GM20431 (cell line): ENCODE results near the gene PIBF1.
"Not testable (repeated sequence)": the region's sequence is repeated elsewhere in the genome, so short reads cannot be mapped to it uniquely, and the experiment has no call there.

ENCODE experiments used
- in situ Hi-C: fragments of 300-500 bp; cut with MseI, MboI; formaldehyde crosslinking; loops from one replicate; pipeline ENCODE4 v1.15.0; 2020; ENCODE audit warnings: low sequenced_read_pairs; ENCODE audit not compliant: unreplicated experiment

The PIBF1 gene

DNA sequence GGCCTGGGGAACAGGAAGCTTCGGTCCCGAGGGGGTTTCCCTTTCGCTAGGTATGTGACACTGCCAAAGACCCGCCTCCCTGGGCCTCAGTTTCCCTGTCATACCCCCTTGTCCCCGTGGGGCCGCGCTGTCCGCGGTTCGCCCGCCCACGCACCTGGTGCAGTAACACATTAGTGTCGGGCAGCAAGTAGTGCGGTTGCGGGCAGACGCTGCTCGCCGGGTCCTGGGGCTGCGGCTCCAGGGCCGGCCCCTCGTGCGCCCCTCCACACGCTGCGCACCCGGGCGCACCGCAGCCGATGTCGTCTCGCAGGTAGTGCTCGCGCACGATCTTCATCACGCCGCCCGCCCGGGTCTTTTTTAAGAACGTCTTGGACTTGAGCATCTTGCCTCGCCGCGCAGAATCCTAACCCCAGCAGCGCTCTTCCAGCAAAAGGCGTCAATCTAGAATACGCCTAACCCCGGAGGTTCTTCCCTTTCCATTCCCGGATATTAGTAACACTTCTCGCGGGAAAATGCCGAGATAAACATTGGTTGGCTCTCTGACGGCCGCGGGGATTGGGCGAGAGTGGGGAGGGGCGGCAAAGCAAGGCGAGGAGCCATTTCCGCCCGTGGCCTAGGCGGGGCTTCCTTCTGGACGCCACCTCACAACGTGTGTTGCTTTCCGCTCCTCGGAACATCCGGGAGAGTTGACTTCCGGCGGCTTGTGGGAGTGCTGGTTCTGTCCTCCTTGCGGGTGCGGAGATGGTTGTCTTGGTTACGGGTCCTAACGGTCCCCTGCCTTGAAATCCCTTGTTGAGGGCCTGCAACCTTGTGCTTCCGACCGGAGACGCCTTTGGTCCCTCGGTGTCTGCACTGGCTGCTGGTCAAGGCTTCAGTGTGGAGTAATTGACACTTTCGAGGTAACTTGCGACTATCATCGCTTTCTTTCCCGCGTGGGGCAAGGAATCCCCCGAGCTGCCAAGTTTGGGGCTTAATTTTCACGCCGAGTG lies at the start of gene PIBF1, which contains the start of gene DIS3:
Gene PIBF1 (plus strand): TSS at position 683 of the 989 bp plus-strand sequence. CDS start 1,337 bp downstream, outside the sequence.
Gene DIS3 (minus strand): TSS at position 450 of the 989 bp plus-strand sequence. CDS start 68 bp downstream, at position 382.
- in situ Hi-C loops, result no loop called here

DNA sequence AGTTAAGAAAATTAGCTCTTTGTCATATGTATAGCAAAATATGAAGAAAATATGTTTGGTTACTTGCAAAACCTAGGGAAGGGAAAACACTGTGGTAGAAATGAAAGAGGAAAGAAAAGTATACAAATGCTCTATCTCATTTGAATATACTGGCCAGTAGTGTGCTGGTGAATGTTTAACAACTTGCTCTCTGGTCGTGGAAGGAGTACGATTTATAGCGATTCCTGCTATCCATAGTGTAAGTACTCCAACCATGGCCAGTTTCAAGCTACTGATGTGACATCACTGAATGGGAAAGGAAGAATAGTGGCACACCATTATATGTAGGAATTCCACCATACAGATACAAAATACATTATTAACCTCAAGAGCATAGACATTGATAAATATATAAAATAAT lies 44.9 kb upstream of the PIBF1 start:
- in situ Hi-C loops, result no loop called here

- in situ Hi-C loops, result no loop called here
Measured at GRCh38 chr13:72740015-72740414, 41.9 kb upstream of the PIBF1 start.

GRCh38 chr13:72745260-72745659 lies 36.7 kb upstream of the PIBF1 start:
- in situ Hi-C loops, result no loop called here

DNA sequence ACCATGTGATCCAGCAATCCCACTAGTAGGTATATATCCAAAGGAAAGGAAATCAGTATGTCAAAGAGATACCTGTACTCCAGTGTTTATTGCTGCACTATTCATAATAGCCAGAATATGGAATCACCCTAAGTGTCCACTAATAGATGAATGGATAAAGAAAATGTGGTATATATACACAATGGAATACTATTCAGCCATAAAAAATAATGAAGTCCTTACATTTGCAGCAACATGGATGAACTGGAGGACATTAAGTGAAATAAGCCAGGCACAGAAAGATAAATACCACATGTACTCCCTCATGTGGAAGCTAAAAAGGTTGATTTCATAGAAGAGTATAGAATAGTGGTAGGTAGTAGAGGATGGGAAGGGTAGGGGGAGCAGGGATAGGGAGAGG lies 30.7 kb upstream of the PIBF1 start:
- in situ Hi-C loops, result no loop called here

DNA sequence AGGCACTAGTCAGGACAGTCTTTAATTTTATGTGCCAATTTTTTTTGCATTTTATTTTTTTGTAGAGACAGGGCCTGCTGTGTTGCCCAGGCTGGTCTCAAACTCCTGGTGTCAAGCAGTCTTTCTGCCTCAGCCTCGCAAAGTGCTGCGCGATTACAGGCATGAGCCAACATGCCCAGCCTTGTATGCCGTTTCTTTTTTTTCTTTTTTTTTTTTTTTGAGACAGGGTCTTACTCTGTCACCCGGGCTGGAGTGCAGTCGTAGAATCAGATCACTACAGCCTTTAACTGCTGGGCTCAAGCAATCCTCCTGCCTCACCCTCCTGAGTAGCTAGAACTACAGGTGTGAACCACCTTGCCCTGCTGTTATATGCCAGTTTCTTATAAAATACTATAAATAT lies 27.8 kb upstream of the PIBF1 start:
- in situ Hi-C loops, result no loop called here

DNA sequence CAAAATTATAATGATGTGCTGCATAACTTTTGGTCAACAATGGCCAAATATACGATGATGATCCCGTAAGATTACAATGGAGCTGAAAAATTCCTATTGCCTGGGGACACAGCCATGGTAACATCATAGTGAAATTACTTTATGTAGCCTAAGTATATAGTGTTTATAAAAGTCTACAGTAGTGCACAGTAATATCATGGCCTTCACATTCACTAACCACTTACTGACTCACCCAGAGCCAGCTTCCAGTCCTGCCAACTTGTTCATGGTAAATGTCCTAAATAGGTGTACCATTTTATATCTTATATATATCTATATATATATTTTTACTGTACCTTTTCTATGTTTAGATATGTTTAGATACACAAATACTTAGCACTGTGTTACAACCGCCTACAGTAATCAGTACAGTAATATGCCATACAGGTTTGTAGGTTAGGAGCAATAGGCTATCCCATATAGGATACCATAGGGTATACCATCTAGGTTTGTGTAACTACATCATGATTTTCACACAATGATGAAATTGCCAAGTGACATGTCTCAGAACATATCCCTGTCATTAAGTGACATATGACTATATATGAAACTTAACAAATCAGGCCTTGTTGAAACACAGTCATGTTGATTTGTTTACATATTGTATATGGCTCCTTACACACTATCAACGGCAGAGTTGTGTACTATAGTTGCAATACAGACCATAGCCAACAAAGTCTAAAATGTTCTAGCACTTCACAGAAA lies 24.0 kb upstream of the PIBF1 start:
- in situ Hi-C loops, result no loop called here

DNA sequence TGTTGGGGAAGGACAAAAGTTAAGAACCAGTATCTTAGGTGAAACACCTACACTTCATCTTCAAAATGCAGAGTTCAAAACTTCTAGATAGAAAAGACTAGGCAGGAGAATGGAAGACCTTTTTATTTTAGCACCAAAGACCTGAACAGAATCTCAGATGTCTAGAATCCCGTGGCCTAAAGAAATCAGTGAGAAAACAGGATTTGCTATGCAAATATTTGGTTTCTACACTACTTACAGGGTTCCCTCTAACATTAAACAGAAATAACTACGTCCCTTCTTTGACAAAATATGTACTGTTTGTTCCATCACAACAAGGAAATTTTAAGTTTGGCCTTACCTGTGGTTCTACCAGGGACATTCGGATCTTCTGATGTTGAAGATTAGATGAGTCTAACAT lies 21.7 kb upstream of the PIBF1 start:
- in situ Hi-C loops, result no loop called here

DNA sequence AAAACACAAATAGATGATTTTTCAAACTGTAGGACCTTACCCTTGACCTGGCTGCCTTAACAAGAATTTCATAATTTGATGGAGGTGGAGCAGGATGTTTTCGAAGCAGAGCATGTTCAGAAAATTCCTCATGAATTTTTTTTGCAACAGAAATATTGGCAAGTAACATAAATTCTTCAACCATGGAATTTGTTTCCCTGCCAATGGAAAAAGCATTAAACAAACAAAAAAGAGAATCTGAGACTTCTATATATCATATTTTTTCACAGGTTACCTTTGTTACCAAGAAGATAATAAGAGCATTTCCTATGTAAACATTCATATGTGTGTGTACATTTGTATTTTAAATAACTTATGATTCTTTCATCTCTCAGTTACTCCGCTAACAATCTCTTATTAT lies 18.5 kb upstream of the PIBF1 start:
- in situ Hi-C loops, result no loop called here

DNA sequence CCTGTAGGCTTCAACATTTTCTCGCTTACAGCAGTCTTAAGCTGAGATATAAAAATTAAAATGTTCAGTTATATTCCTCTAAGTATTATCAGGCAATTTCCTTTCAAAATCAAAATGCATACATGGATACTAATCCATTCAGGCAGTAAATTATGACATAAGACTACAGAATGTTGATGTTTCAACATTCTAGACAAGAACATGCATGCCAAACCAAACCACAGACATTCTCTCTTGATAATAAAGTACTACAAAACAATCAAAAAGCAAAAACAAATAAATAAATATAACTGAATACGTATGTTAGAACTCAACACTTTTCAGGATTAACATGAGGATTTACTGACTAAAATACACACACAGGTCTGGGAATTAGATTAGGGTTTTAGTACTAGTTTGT lies 7.9 kb upstream of the PIBF1 start:
- in situ Hi-C loops, result no loop called here

DNA sequence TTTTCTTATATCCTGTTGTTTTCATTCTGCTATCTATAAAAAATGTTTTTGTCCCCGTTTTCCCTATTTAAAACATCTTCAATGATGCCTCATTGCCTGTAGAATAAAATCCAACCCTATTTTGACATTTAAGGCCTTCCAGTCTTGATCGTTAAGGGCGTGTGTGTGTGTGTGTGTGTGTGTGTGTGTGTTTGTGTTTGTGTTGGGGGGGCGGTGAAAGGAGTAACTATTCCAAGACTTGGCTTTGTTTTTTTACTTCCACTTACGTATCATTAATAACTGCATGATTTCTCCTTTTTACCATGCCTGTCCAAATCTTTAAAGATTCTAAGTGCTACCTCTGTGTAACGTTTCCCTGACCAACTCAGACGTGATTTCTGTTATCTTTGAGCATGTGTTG lies 784 bp downstream of the PIBF1 start:
- in situ Hi-C loops, result no loop called here

DNA sequence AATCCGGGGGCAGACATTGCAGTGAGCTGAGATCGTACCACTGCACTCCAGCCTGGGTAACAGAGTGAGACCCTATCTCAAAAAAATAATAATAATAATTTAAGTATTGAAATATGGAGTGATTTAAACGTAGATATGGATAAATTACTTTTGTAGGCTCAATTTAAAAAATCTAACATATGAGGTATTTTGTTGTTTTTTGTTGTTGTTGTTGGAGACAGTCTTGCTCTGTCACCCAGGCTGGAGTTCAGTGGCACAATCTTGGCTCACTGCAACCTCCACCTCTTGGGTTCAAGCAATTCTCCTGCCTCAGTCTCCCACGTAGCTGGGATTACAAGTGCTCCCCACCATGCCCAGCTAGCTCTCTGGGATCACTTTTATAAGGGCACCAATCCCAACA lies 2.7 kb downstream of the PIBF1 start:
- in situ Hi-C loops, result not testable (repeated sequence)

GRCh38 chr13:72788831-72789230 lies 6.9 kb downstream of the PIBF1 start:
- in situ Hi-C loops, result no loop called here

GRCh38 chr13:72792640-72793039 lies 10.7 kb downstream of the PIBF1 start:
- in situ Hi-C loops, result no loop called here

GRCh38 chr13:72798817-72799216 lies 16.9 kb downstream of the PIBF1 start:
- in situ Hi-C loops, result no loop called here

DNA sequence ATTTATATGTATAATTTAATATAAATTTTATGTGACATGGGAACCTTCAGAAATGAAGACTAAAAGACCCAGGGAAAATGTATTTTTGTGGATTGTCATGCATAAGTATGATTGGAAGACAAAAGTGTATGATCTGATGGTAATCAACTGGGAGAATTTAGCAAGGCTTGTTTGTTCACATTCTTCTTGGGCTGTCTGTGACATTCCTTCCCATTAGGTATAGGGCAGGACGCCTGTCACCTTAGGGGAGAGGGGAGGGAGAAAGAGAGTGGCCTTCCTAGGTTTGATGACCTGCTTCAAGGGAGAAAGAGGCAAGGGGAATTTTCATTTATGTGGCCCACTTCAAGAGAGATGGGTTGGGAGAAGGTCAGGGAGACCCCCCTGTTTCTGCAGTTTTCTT lies 22.4 kb downstream of the PIBF1 start:
- in situ Hi-C loops, result no loop called here

DNA sequence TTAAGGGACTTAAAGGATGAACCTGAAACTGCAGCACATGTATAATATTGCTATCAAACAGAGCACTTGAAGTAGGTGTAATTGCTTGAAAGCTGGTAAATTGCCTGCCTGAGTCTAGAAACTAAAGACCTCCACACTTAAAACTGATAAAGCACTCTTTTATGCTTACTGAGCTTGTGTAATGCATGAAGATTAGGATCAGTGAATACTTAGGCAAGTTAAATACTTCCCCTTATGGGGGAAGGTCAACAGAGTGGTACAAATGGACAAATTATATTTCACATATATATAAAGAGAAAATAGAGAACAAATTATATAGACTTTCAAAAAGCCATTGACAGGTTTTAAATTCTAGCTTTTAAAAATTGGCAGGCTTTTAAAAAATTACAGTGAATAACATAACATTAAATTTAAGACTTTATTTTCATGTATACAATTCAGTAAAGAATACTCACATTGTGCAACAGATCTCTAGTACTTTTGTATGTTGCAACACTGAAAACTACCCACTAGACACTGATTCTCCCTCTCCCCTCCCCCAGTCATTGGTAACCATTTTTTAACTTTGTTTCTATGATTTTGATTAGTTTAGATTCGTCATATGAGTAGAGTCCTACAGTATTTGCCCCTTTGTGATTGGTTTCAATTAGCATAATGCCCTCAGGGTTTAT lies 23.9 kb downstream of the PIBF1 start:
- in situ Hi-C loops, result no loop called here

DNA sequence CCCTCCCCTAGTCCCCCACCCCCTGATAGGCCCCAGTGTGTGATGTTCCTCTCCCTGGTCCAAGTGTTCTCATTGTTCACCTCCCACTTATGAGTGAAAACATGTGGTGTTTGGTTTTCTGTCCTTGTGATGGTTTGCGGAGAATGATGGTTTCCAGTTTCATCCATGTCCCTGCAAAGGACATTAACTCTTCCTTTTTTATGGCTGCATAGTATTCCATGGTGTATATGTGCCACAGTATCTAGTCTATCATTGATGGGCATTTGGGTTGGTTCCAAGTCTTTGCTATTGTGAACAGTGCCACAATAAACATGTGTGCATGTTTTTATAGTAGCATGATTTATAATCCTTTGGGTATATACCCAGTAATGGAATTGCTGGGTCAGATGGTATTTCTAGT lies 24.6 kb downstream of the PIBF1 start:
- in situ Hi-C loops, result not testable (repeated sequence)

DNA sequence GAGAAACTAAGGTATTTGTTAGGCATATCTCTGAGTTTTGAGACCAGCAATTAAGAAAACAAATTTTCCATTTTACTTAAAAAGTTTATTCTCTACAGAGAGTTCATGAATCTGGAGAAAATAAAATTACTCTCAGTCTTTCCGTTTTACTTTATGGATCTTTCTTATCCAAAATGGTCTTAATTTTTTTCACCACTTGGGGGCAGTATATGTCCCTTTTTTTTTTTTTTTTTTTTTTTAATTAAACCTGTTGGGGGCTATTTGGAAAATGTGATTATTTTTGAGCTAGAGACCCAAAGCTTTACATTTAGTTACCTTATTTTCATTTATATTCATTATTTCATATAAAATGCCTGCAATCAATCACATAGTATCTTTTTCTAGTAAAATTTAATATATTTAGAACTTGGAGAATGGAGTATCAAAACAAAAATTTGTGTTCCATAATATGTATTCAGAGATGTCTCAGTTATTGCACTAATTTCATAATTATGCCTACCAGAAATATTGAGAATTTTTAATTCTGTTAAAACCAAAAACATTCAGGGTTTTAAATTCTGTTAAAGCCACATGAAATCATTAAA lies 27.1 kb downstream of the PIBF1 start:
- in situ Hi-C loops, result no loop called here
